DND-41 (cell line): ENCODE measurements around the gene NUP133.
"Not testable (repeated sequence)": the region's sequence is repeated elsewhere in the genome, so short reads cannot be mapped to it uniquely, and the experiment has no call there.

Experiments
- ATAC-seq: fragments of 200-7000 bp; cut with Tn5 transposase; 3 replicates; pipeline ENCODE4 v1.9.1; 2021; ENCODE audit warnings: low read depth; ENCODE audit not compliant: insufficient read depth
- DNase-seq: peaks from one replicate; pipeline ENCODE4 v3.0.0-alpha.2; 2020
- H2AFZ ChIP-seq: 2 replicates; pipeline ENCODE4 v1.6.0; 2012; ENCODE audit warnings: low read depth, low read length
- H3K27ac ChIP-seq: 2 replicates; pipeline ENCODE4 v1.5.1; 2012; ENCODE audit warnings: low read length, inconsistent platforms
- H3K27me3 ChIP-seq: fragments of 200-600 bp; sonication (generic); 2 replicates; pipeline ENCODE4 v1.6.0; 2012; ENCODE audit warnings: low read length, mild to moderate bottlenecking, inconsistent platforms; ENCODE audit not compliant: insufficient read depth, poor library complexity
- H3K36me3 ChIP-seq: 2 replicates; pipeline ENCODE4 v1.5.1; 2012; ENCODE audit warnings: low read length, inconsistent platforms; ENCODE audit not compliant: insufficient read depth
- H3K4me1 ChIP-seq: 2 replicates; pipeline ENCODE4 v1.5.1; 2012; ENCODE audit warnings: mild to moderate bottlenecking, low read length; ENCODE audit not compliant: insufficient read depth
- H3K4me2 ChIP-seq: 2 replicates; pipeline ENCODE4 v1.6.0; 2012; ENCODE audit warnings: mild to moderate bottlenecking, moderate library complexity, low read length, inconsistent platforms; ENCODE audit not compliant: insufficient read depth
- H3K4me3 ChIP-seq, 2 experiments: fragments of 200-600 bp in 1 of 2; shearing (Covaris generic) in 1 of 2; 2 replicates each; pipeline ENCODE4 v1.5.1; 2012 to 2016; ENCODE audit warnings: inconsistent platforms in 2 of 2, low read length in 2 of 2, mild to moderate bottlenecking in 2 of 2, low read depth in 1 of 2, moderate library complexity in 1 of 2
- H3K79me2 ChIP-seq: 2 replicates; pipeline ENCODE4 v1.6.0; 2012; ENCODE audit warnings: low read length, inconsistent platforms; ENCODE audit not compliant: insufficient read depth
- H3K9ac ChIP-seq: 2 replicates; pipeline ENCODE4 v1.6.0; 2012; ENCODE audit warnings: low read depth, mild to moderate bottlenecking, inconsistent platforms, low read length, moderate library complexity
- H3K9me3 ChIP-seq: 2 replicates; pipeline ENCODE4 v1.5.1; 2012; ENCODE audit warnings: low read length, moderate library complexity, mild to moderate bottlenecking, inconsistent platforms; ENCODE audit not compliant: insufficient read depth, severe bottlenecking
- H4K20me1 ChIP-seq: 2 replicates; pipeline ENCODE4 v1.6.0; 2012; ENCODE audit warnings: low read length; ENCODE audit not compliant: insufficient read depth
- CTCF ChIP-seq: IDR thresholded peaks from 2 replicates; pipeline ENCODE4 v1.5.1; 2012; ENCODE audit warnings: borderline replicate concordance, low read length, moderate library complexity, mild to moderate bottlenecking; ENCODE audit not compliant: poor library complexity, severe bottlenecking; ENCODE audit errors: extremely low read depth
- EZH2 ChIP-seq: IDR thresholded peaks from 3 replicates; pipeline ENCODE4 v1.6.1; 2012; ENCODE audit warnings: borderline replicate concordance, low read depth, mild to moderate bottlenecking, moderate library complexity, low read length, inconsistent platforms; ENCODE audit not compliant: severe bottlenecking

NUP133 gene

GRCh38 chr1:229397762-229398161 lies 110.4 kb downstream of the NUP133 start:
- Histone ChIP-seq H3K9ac (no peak overlapping the region), H3K27me3 (peaks cover 5% of the 10 kb centered on the region), H2AFZ (no peak overlapping the region), H3K4me2 (no peak overlapping the region), H3K9me3 (no peaks in the 10 kb centered on the region), H3K27ac (no peak overlapping the region), H4K20me1 (no peaks in the 10 kb centered on the region), H3K36me3 (no peaks in the 10 kb centered on the region), H3K4me3 (no peak overlapping the region), H3K79me2 (no peaks in the 10 kb centered on the region), H3K4me1 (no peaks in the 10 kb centered on the region)
- TF ChIP-seq EZH2 (no peak), CTCF (no peak)
- ATAC-seq (no peak), DNase-seq (no peak)

- no peak overlapping the region for H3K4me3 ChIP-seq
- H3K27me3 ChIP-seq = no peaks in the 10 kb centered on the region
- H3K4me2 ChIP-seq = no peak overlapping the region
- no peaks in the 10 kb centered on the region for H3K4me1 ChIP-seq
- H3K27ac ChIP-seq = no peak overlapping the region
- no peak overlapping the region for H3K9ac ChIP-seq
- H2AFZ ChIP-seq = no peak overlapping the region
- H3K9me3 ChIP-seq = no peaks in the 10 kb centered on the region
- H3K79me2 ChIP-seq = no peaks in the 10 kb centered on the region
- H4K20me1 ChIP-seq = no peaks in the 10 kb centered on the region
- no peaks in the 10 kb centered on the region for H3K36me3 ChIP-seq
- ATAC-seq (no peak), DNase-seq (no peak)
- TF ChIP-seq CTCF = no peak
- no peak for TF ChIP-seq EZH2
These were observed 111.4 kb downstream of the NUP133 start for GRCh38 chr1:229396585-229397206.

GRCh38 chr1:229394517-229394916 lies 113.6 kb downstream of the NUP133 start:
- not testable (repeated sequence) for H3K27me3 ChIP-seq, H3K79me2 ChIP-seq, H3K9ac ChIP-seq, ATAC-seq, H3K4me3 ChIP-seq, H3K4me1 ChIP-seq, DNase-seq, H4K20me1 ChIP-seq, H3K27ac ChIP-seq, H2AFZ ChIP-seq, H3K4me2 ChIP-seq, H3K9me3 ChIP-seq, H3K36me3 ChIP-seq

- Histone ChIP-seq H2AFZ (no peak overlapping the region), H3K4me2 (no peak overlapping the region), H3K36me3 (no peaks in the 10 kb centered on the region), H3K4me1 (no peaks in the 10 kb centered on the region), H3K27me3 (no peaks in the 10 kb centered on the region), H3K9ac (no peak overlapping the region), H3K4me3 (no peak overlapping the region), H3K9me3 (no peaks in the 10 kb centered on the region), H4K20me1 (no peaks in the 10 kb centered on the region), H3K79me2 (no peaks in the 10 kb centered on the region), H3K27ac (no peak overlapping the region)
- TF ChIP-seq EZH2 (no peak), CTCF (no peak)
- no peak for ATAC-seq
- no peak for DNase-seq
These were observed 115.2 kb downstream of the NUP133 start for GRCh38 chr1:229392936-229393335.
